Superior temporal gyrus (tissue), 1 donor: ENCODE results near the gene CCDC91.
"Not testable (repeated sequence)": the region's sequence is repeated elsewhere in the genome, so short reads cannot be mapped to it uniquely, and the experiment has no call there.

Experiments used
- DNase-seq: peaks from one replicate; pipeline ENCODE4 v3.0.0-alpha.2; 2016; ENCODE audit errors: extremely low spot score

The CCDC91 gene

GRCh38 chr12:28232211-28232928 is 42.1 kb downstream of the CCDC91 start:
- no peak for DNase-seq

DNA sequence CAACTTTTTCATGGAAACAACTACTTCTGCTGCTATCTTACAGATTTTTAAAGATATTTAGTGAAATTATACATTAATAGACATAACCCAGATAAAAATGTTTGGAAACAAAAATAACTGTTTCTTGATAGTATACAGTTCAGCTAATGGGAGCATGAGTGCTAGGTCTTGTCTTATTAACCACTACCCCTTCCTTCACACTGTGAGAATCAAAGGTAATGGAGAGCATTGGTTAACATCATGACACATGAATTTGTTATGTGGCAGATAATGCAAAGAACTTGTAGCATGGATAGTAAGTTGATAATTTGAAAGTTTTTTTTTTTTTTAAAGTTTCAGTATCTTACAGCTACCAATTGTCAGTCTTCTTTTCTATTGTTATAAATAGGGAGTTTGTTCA is 44.2 kb downstream of the CCDC91 start:
- no peak for DNase-seq

- DNase-seq, result no peak
Measured at GRCh38 chr12:28235015-28235414, 44.8 kb downstream of the CCDC91 start.

DNA sequence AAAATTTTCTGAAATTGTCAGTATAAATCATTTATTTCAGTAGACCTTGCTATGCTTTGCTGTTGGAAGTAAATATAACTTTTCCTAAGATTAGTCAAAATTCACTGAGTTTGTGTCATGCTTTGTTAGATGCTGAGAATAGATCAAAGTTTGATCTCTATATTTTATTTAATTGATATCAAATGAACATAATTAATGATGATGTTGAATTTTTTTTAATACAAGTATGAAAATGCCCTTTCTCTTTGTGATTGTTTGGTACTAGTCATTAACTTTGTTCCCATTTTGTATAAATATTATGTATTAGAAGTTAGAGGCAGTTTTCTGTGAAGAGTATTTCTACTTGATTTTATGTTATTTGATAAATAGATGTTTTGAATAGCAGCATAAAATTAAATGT is 45.7 kb downstream of the CCDC91 start:
- DNase-seq, result no peak

- no peak for DNase-seq
Measured at GRCh38 chr12:28237423-28237822, 47.2 kb downstream of the CCDC91 start.

GRCh38 chr12:28239918-28240317 is 49.7 kb downstream of the CCDC91 start:
- DNase-seq, result no peak

DNA sequence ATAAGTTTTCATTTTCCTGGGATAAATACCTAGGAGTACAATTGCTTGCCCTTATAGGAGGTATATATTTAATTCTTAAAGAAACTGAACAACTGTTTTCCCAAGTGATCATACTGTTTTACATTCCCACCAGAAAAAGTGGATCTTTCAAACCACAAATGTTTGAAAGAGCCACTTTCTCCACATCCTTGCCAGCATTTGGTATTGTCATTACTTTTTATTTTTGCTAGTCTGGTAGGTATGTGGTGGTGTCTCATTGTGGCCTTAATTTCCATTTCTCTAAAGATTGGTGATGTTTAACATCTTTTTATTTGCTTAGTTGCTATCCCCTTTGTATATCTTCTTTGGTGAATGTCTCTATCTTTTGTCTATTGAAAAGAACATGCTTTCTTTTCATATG is 50.6 kb downstream of the CCDC91 start:
- no peak for DNase-seq

DNA sequence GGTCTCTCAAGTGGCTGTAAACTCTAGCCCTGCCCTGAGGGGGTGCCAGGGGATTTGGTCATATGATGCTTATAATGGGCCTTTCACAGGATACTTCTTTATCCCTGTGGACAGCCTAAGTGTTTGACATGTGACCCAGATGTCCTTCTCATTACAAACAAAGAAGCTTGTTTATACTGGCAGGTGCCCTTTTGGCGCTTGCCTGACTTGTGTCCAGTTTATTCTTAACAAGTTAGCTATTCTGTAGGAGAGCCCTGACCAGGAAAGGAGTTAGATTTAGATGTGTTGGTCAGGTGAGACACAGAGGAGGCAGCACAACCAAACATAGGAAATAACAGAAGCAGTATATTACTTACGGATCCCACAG is 51.9 kb downstream of the CCDC91 start:
- no peak for DNase-seq

DNA sequence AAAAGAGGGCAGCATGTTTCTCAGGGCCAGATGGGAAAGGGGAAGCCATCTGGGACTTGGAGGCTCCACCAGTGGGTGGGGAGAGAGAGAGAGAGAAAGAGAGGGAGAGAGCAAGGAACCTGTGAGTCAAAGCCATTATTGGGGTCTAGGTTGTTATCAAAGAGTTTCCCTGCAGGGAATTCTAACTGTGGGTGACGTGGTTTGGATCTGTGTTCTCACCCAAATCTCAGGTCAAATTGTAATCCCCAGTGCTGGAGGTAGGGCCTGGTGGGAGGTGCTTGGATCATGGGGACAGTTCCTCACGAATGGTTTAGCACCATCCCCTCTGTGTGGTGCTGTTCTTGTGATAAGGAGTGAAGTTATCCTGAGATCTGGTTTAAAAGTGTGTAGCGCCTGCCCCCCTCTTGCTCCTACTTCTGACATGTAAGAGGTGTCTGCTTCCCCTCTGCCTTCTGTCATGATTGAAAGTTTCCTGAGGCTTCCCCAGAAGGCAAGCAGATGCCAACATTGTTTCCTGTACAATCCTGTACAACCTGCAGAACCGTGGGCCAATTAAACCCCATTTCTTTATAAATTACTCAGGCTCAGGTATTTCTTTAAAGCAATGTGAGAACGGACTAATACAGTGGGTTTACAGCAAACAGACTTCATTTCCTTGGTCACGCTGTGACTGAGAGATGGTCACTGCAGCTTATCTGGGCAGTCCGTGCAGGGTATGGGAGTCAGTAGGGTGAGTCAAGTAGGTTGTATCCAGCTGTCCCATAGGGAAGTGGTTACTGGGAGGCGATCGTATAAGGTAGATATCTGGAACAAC is 52.4 kb downstream of the CCDC91 start:
- no peak for DNase-seq

DNA sequence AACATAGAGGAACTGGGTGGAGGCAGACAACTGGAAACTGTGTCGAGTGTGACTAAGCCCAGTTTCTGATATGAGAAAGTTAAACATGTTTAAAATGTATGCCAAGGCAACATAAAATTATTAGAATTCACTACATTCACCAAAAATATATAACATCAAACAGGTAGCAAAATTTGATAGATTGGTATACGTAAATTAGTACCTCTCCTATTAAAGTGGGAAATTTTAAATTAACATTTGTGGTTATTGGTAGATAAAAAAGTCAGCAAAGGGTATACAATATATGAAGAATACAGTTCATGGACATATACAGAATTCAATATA is 53.0 kb downstream of the CCDC91 start:
- DNase-seq, result no peak

DNA sequence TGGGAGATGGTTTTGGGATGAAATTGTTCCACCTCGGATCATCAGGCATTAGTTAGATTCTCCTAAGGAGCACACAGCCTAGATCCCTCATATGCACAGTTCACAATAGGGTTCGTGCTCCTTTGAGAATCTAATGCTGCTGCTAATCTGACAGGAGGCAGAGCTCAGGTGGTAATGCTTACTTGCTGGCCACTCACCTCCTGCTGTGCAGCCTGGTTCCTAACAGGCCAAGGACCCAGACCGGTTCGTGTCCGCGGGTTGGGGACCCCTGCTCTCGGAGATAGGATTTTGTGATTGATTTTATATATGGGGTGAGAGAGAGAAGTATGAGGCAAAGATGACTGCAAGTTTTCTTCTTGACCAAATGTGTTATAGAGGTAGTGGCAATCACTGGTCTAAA is 57.5 kb downstream of the CCDC91 start:
- no peak for DNase-seq

DNA sequence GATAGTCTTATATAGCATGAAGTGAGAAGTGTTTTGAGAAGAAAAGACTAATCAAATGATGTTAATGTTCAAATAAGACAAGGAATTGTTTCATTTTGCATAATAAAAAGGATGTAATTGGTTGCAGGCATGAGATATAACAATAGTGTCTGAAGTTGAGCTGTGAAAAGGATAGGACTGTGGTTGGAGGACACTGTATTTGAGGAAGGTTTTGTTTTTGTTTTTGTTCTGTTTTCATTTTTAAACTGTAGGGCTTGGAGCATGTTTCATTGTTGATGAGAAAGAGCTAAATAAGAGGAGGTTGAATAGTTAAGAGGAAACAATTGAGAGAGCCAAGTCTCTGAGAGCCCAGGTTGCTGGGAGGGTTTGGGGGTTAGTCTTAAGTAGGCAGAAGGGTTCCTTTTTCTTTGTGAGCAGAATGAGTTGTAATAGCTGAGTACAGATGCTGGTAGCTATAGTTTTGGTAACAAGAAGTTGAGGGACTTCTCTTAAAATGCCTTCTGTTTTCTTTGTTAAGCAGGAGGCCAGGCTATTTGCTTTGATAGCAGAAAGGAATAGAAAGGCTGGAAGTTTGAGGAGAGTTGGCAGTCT is 58.4 kb downstream of the CCDC91 start:
- DNase-seq, result no peak

GRCh38 chr12:28253161-28253641 is 62.9 kb downstream of the CCDC91 start:
- DNase-seq, result no peak

- DNase-seq, result no peak
Measured at GRCh38 chr12:28257411-28257810, 67.2 kb downstream of the CCDC91 start.

- no peak for DNase-seq
Measured at GRCh38 chr12:28258998-28259397, 68.7 kb downstream of the CCDC91 start.

DNA sequence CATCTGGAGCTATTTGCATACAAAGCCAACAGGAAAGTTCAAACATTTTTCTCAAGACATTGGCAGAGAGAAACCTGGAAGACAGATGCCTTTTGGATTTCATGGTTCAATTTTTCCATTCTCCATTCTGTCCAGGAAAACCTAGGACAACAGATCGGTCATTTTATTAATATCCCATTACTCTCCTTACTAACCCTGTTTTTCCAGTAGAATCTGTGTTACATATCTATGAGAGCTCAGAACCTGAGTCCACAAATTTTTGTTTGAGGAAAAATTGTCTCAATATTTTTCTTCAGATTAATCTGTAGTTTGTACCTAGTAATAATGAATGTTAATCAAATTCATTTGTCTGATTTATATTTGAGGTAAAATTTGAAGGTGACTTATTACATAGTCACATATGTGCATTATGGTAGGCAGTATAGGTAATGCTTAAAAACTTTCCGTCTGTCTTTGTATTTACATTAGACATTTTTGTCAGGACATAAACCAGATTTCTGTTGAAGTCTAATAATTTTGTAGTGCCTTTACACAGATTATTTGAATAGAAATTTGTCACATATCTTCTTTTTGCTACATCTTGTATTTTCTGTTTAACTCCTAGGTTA is 75.3 kb downstream of the CCDC91 start:
- DNase-seq, result no peak

GRCh38 chr12:28267920-28268607 is 77.8 kb downstream of the CCDC91 start:
- not testable (repeated sequence) for DNase-seq

DNA sequence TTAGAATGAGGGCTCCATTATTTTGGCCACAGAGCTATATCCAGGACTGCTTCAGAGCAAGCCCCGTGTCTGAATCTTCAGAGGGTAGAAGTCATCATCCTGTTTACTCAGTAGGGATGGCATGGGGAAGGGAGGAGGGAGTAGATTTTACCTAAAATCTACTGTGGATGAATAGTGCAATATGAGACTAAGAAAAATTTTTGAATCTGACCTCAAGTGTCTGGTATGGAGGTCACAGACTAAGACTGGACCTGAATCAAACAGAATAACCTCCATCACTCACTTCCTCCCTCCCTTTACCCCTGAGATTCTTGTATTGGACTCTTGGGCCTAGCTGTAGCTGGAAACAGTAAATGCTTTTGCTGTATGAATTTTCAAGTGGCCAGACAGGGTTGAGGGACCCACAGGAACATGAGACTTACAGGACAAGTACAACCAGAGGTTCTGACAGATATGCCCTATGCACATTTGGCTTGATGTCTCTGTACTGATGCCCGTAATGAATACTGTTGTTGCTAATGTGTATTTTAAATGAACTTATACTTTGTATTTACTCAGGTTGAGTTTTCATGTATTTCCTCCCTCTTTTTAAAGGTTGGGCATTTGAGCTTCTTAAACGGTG is 78.5 kb downstream of the CCDC91 start:
- no peak for DNase-seq

GRCh38 chr12:28269851-28270250 is 79.6 kb downstream of the CCDC91 start:
- DNase-seq, result no peak

DNA sequence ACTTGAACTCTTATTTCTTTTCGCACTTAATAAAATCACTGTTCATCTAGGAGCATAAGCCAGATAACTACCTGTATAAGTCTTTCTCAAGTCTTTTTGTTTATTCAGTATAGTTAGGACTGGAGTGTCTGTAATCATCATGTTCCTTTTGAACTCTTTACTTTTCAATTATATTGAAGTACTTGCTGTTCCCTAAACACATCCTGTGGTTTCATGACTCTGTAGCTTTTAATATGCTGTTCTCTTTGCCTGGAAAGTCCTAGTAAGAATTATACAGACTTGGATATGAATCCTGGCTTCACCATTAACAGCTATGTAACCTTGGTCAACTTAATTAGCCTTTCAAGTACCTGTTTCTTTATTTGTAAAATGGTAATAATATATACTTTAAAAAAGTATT is 88.2 kb downstream of the CCDC91 start:
- no peak for DNase-seq

DNA sequence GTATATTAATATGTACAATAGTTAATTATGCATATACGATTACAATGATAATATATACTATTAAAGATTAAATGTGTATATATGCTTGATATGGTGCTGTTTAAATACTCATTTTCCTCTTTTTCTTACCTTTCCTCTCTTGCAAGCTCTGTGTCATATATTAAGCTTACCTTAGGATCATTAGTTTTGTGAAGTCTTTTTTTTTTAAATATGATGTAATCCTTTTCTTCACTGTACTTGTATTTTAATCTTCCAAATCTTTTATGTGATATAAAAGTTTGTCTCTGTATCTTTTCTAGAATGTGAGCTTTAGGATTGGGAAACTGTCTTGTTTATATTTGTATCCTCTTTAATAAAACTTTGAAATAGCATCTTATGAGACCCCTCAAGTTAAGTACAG is 88.7 kb downstream of the CCDC91 start:
- DNase-seq, result no peak

DNA sequence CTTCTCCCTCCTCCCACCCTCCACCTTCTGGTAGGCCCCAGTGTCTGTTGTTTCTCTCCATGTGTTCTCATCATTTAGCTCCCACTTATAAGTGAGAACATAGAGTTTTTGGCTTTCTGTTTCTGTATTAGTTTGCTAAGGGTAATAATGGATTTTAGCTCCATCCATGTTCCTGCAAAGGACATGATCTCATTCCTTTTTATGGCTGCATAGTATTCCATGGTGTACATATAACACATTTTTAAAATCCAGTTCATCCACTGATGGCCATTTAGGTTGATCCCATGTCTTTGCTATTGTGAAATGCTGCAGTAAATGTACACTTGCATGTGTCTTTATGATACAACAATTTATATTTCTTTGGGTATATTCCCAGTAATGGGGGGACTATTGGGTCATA is 96.1 kb downstream of the CCDC91 start:
- DNase-seq, result no peak
